Smooth muscle cell of the brain vasculature (primary cell): ENCODE data around the gene NRG2.
A peak's percentile ranks its signal among the peaks of the same experiment; 100 is the strongest.

Experiments used
- DNase-seq: peaks from one replicate; pipeline ENCODE4 v3.0.0-alpha.2; 2012; ENCODE audit warnings: low read depth, low spot score

NRG2 gene

DNA sequence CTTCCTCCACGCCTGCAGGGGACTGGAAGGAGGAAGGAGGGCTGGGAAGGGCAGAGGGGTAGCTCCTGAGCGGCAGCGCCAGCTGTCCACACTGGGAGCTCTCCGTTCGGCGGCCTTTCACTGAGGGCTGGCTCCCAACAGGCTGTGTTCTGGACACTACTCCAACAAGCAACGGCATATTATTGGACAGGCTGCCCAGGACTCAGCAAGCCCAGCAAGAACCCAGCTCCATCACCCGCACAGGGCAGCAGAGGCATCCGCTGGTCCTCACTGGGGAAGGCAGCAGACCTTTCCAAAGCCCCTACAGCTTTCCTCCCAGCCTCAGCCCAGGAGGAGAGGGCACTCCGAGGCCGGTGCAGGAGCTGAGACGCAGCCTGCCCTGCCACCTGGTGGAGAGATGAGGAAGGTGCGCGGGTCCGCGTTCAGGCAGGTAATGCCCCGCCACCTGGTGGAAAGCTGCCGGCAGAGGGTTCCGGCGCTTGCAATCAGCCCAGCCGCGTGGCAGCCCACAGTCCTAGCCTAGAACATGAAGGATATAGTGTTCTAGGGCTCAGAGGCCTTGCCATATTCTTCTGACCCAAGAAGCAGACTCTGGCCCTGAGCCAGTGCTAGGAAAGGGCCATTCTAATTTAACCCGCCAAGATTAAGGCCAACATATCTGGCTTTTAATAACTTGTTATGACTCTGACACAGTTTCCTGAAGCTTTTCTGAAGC, 74.4 kb downstream of the NRG2 start:
- DNase-seq: peak; percentile 62

DNA sequence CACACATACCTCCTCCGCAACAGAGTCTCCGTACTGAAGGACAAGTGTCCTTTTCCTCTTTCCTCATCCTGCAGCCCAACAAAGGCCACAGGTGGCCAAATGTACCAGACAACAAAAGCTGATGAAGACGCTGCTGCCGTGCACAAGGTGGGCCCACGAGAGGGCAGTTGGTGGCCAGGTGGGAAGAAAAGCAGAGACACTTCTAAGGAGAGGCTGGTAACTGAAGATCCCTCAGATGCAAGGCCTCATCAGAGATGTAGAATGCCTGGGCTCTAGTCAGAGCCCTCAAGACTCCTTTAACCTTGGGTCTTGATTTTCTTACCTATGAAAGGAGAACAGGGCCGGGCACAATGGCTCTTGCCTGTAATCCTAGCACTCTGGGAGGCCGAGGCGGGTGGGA, 75.7 kb downstream of the NRG2 start:
- DNase-seq: no peak

DNA sequence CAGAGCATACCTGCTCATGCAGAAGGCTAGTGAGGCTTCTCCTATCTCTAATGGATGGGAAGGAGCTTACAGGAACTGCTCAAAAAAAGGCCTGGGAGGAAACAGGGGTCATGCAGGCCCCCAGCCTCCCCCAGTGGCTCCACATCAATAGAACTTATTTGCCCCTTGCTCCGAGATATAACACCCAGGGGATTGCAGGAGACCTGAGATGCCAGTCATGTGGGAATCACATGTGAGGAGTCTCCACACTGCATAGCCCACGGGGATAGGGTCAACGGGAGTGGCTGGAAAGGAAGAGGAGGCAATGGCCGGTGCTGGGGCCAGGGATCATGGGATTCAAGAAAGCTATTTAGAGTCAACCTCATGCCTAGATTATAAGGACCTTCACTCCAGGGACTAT, 76.2 kb downstream of the NRG2 start:
- no peak for DNase-seq

DNA sequence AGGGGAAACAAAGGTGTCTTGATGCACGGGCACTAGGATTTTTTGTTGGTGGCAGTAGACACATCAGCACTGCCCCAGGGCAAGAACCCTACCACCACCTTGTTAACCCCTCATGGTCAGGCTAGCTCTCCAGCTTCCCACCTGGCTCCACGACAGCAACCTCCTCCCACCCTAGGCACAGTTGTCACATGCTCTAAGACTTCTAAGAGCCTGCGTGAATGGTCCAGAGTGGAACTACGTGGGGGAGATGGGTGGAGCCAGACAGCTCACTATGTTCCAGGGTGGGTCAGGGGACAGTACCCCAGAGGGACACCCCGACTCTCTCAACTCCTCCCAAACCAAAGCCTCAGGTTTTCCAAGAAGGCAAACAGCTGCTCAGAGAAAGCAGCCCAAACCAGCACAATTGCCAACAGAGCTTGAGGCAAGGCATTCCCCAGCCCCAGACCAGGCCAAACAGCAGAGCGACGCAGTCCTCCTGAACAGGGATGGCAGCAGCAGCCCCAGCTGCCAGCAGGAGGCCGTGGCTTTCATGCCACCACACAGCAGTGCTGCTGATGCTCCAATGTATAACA, 78.0 kb downstream of the NRG2 start:
- no peak for DNase-seq

DNA sequence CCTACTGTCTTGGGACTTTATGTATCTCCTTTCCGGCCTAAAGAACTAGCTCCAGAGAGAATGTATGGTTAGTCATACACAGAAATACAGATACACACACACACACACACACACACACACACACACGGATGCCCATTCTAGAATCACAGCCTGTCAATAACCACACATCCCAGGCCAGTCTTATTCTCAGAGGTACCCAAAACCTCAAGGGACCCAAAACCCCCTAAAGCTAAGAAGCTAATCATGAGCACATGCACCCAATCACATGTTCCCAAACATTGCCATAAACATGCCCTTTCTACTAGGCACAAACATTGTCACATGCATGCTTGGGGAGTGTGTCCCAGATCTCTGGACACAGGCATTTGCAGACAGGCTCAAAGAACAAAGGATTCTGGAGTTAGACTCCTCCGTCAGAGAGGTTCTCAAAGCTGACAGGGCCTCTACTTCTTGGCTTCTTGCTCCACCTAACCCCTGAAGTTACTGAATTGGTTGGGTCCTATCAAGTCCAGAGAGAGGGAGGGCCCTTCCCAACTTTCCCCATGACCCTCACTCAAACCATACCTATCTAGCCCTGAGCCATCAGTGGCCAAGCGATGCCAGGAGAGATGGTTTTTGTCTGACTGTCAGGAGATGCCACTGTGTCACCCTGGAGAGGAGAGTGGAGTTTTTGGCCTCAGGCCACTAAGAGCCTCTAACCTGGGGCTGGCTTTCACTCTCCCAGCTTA, 78.7 kb downstream of the NRG2 start:
- no peak for DNase-seq

DNA sequence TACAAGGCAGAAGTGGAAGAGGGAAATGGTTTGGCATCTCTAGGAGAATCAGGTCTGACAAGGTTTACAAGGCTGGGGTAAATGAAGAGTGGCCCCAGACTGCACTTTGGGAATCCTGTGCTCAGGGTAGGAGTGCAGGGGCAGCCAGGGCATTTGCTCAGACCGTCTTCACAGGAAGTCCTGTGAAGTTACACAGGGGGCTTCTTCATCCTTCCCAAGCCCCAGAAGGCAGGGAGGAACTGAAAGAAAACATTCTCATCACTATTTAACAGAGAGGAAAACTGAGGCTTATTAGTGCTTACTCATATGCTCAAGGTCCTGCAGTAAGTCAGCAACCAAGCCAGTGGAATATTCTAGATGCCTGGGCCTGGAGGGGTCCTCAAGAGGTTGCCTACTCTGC, 80.7 kb downstream of the NRG2 start:
- no peak for DNase-seq

DNA sequence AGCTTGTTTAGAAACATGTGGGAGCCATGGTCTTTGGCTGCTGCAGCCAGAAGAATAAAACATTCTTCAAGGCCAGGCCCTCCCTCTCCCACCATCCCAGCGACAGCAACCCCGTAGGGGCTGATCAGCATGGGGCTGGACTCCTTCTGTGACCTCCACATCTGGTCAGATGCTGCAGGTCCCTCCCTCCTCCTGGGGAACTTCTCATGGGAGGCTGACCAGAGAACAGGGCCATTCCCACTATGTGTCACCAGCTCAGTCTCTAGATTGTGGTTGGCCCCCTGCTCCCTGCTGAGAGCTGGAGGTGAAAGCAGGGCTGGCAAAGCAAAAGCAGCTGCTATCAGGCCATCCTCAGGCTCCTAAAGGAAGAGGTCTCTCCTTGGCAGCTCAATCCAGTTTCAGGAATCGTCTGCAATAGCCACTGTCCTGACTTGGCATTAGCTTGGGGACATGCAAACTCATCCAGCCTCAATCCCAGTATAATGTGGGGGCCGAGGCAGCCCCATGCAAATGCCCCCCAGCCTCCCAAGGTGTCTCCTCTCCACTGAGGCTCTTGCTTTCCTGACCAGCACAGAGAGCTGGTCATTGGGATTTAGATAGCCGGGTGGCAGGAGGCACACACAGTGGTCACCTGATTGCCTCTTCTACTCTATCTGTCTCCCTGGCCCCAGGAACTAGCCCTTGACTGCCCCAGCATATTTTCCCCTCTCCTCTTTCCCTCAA, 81.5 kb downstream of the NRG2 start:
- peak; percentile 21 for DNase-seq

DNA sequence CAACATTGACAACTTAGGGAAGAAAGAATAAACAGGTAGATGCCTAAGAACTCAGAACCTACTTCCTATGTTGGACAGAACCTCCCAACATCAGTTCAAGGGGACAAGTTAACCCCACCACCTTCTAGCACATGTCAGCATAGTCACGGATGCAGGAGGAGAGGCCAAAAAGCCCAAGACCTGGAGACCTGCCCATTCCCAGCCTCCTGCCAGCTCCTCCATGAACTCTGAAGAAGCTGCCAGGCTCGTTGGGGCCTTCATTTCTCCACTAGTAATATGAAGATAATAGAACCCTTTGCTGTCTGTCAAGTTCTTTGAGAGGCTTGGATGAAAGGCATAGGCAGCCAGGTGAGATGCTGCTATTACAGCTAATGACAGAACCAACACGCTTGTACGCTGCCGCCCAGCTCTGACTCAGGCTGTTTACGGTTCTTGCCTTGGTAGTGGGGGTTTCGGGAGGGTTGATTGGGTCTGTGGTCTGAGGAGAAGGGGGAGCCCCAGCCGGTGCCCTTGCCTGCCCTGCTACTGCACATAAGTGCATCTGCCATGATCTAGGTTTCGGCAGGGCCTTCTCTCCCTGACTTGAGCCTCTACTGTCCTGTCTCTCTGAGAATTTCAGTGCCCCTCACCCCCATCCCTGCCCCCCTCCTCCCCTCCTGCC, 82.2 kb downstream of the NRG2 start:
- no peak for DNase-seq

DNA sequence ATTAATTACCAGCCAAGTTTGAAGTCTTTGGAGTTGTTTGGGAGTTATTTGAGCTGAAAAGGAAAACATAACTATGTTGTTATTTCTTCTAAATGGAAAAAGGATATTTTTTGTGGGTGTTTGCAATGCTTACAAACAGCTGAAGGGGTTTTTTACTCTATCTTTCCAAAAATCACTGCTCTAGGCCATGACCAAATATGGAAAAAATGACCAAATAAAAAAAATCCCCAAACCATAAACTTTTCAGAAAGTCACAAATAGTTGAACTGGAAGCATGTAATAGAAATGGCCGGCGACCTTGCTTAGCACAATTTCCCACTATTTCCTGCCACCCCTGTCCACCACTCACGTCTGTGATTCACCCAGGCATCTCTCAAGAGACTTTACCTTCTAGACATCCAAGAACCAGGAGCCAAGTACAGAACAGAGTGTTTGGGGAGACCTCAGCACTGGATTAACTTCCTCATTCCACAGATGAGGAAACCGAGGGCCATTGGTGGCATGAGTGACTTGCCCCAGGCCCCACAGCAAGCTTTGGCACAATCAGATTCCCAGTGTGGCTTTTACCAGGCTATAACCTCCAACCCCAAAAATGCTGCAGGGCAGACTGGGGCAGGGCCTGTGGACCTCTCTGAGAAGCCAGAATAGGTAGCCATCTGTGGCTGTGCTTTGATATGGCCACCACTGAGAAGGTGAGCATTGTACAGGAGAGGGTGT, 84.5 kb downstream of the NRG2 start:
- DNase-seq: no peak

DNA sequence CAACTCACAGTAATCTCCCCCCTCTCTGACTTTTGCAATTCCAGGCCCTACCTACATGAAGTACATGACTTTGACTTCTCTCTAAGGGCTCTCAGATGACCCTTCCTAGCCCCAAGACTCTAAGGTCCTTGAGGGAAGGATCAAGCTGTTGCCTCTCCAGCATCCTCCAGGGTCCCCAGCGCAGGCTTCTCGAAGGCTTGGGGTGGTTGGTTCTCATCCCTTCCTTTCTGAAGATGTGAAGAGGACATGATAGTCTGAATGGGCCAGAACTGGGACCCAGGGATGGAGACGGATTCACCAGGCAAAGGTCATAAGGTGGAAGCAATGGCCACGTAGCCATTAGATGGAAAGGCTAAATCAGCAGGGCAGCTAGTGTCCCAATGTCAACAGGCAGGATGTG, 86.8 kb downstream of the NRG2 start:
- no peak for DNase-seq

DNA sequence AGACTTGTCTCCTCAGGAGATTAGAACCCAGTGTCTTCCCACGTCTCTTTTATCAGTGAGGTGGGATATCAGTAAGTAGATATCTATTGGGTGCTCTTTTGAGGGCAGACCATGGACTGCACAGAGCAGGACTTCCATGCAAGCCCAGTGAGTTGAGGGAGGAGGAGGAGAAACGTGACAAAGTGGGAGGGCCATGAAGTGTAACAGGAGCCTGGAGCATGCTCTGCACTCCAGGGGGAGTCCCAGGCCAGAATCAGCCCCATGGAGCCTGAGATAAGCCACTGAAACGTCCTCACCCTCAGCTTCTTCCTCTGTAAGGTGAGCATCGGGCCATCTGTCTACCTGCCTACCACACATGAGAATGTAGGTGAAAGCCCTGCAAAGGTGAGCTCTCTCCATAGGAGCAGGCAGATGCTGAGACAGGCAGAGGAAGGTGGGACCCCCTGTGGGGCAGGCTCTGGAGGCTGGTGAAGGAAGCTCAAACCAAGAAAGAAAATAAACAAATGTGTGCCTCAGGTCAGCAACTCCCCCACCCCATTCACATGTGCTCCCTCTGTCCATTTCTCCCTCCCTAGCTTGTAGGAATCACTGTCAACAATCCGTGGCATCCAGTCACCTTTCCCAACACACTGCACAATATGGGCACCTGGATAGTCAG, 87.4 kb downstream of the NRG2 start:
- no peak for DNase-seq

DNA sequence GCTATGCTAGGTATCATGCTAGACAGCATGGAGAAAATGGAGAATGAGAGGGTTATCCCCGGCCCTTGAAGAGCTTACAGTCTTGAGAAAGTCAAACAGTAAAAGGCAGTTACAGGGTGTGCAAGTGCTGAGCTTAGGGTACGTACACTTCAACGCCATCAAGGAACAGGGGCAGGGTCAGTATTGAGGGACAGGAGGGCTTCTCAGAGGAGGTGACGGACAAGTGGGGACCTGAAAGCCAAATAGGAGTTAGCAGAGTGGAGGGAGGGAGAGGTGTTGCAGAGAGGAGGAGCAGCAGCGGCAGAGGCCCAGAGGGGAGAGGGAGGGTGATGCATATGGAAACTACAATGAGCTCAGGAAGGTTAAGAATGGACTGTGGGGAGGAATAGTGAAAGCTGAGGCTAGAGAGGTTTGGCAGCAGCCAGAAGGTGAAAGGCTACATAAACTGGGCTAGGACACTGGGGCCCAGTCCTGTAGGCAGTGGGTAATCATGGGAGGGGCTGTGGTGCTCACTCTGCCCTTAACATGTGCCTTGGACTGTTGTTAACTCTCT, 88.0 kb downstream of the NRG2 start:
- no peak for DNase-seq

DNA sequence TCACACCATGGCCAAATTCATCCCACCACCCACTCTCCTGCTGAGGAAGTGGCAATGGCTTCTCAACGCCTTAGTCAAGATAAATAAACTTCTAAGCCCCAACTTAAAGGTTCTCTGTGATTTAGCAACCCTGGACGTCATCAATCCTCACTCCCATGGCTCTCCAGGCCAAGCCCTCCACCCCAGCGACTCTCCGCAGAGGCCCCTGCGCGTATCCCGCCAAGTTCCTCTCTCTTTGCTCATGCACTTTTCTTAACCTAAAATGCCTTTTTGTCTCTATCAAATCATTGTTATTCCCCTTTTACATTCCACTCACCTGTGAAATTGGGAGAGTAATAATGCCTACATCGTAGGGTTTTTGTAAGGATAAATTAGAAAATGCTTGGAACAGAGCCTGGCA, 88.6 kb downstream of the NRG2 start:
- DNase-seq: no peak

DNA sequence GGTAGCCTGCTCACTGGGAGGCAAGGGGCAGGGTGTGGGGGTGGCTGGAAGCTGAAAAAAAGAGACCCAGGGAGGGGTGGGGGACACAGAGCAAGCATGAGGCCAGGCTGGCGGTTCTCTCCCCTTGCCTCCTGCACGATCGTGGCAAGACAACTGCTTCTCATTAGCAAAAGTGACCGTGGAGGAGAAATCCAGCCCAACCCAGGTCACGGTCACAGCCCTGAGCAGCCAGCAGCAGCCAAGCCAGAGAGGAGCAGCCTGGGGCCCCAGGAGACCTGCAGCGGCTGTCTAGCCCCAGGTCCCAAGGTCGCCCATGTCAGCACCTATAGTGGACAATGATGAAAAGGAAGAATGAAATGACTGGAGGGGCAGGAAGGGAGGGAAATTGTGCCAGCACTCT, 89.1 kb downstream of the NRG2 start:
- DNase-seq: no peak

DNA sequence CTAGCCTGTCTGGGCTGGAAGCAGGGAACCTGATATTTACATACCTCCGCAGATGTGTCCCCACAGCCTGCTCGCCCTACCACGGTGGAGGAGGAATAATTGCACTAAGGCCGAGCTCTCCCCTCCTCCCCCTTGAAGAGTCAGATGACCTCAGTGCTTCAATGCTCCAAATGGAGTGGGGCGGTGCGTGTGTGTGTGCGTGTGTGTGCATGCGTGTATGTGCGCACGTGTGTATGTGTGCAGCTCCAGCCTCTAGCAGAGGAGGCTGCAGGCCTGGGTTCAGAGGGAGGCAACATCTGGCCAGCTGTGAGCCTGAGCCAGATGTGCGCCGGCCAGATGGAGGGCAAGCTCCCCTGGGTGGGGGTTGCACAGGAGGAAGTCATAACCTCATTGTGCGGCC, 90.5 kb downstream of the NRG2 start:
- DNase-seq: no peak

DNA sequence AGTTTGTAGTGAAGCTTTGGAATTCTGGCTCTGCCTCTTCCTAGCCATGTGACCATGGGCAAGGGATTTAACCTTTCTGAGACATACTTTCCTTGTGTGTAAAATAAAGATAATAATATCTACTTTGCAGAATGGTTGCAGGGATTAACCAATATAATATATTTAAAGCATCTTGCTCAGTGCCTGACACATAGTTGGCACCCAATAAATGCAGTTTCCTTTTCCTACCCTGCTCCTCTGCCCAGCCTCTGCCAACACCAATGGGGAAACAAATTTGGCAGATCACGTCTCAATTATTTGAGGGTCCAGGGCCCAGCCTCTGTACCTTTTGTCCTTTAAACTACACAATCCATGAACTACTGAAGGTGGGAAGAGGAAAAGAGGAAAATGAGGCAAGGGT, 91.1 kb downstream of the NRG2 start:
- DNase-seq: no peak

DNA sequence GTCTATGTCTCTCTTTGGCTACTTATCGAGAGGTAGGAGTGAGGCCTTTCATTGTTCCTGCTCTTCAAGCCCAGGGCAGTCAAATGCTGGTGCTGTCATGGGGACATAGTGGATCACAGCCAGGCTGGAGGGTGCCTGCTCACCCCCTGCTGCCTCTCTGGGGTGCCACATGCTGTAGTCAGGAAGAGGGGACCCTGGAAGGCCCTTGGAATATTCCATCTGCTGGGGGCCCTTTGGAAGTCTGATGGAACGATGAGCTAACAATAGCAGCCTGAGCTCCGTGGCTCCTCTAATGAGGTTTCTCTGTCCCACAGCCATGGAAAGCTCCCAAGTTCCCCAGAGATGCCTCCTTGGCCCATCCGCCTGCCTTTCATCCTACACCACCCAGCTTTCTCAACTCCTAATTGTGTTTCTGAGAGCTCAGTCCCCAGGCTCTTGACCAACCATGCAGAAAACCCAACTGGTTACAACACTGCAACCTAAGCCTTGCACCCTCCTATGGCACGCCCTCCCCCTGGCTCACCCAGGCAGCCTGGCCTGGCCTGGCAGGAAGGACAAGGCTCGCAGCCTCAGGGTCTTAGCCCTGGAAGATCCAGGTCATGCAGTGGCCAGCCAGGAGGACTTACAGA, 91.7 kb downstream of the NRG2 start:
- no peak for DNase-seq

DNA sequence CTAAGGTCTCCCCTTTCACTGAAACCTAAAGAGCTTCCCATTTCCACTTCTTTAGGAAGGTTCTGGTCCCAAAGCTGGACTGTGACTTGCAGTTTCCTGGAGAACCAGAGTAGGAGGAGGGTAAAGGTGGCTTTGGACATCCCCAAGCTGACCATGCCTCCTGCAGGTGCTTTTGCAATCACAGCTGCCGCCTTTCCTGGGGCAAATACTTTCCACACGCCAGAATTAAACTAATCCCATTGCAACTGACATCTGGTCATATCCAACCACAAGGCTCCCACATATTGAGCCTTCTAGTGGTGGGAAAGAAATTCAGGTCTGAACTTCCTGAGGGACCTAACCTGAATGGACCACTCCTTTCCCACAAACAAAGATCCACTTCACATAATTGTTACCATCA, 92.7 kb downstream of the NRG2 start:
- no peak for DNase-seq

DNA sequence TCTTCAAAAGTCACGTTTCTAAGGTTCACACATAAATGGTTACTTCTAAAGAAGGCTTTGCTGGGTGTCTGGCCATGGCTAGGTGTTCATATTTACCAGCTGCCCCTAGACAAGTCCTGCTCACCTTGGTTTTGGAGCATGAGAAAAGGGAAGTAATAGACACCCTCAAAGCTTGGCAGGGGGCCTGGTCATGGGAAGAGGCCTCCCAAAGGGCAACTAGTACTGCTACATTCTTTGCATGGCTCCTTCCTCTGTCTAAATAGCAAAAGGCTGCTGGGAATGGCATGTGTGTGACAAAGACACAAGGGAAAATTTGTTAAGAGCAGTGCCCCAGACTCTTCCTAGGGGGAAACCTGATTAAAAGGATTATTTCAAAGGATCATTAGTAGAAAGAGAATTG, 93.4 kb downstream of the NRG2 start:
- DNase-seq: no peak

DNA sequence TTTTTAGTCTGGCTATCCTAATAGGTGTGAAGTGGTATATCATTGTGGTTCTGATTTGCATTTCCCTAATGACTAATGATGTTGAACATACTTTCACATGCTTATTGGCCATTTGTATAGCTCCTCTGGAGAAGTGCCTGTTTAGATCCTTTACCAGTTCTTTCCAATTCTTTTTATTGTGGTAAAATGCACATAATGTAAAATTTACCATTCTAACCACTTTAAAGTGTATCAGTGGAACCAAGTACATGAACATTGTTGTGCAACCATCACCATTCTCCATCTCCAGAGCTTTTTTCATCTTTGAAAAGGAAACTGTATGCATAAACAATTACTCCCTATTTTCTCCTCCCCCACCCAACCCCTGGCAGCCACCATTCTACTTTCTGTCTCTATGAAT, 95.4 kb downstream of the NRG2 start:
- DNase-seq: no peak
